ENCODE data around the gene GPR132.

DNA sequence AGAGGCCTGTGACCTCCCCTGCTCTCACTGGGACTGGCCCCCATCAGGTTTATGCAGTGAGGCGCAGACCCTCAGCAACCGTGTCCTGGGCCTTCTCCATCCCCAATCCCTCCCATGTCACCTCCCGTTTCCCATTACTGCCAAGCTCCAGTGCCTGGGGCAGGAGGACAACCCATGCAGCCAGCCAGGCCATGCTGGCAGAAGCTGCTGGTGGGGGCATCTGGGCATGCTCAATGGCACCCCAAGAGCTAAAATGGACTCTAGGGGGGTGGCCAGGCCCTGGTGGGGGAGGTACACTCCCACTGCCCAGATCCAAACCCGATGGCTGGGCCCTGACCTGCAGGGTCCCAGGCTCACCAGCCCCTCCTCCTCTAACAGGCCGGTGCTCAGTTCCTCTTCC lies 20.5 kb upstream of the GPR132 start:
- no peak for TF ChIP-seq CTCF (IDR thresholded peaks at IDR 0.05)
- TF ChIP-seq, protein P1, sequence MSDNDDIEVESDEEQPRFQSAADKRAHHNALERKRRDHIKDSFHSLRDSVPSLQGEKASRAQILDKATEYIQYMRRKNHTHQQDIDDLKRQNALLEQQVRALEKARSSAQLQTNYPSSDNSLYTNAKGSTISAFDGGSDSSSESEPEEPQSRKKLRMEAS (IDR thresholded peaks at IDR 0.05) = no peak
- TF ChIP-seq POLR2A (IDR thresholded peaks at IDR 0.05; ENCODE audit: low read length) = peak; percentile 42; the same call in 1 of the 2 replicates

Measured in A549 (cell line).